CD4-positive, alpha-beta T cell treated with Interleukin-1 beta for 1 hour (primary cell): Measurements from ENCODE around the gene TMEM135.

ENCODE experiments used
- DNase-seq, 2 donors: peaks; one replicate each; pipeline ENCODE4 v3.0.0-alpha.2; 2020 to 2022

TMEM135 gene

DNA sequence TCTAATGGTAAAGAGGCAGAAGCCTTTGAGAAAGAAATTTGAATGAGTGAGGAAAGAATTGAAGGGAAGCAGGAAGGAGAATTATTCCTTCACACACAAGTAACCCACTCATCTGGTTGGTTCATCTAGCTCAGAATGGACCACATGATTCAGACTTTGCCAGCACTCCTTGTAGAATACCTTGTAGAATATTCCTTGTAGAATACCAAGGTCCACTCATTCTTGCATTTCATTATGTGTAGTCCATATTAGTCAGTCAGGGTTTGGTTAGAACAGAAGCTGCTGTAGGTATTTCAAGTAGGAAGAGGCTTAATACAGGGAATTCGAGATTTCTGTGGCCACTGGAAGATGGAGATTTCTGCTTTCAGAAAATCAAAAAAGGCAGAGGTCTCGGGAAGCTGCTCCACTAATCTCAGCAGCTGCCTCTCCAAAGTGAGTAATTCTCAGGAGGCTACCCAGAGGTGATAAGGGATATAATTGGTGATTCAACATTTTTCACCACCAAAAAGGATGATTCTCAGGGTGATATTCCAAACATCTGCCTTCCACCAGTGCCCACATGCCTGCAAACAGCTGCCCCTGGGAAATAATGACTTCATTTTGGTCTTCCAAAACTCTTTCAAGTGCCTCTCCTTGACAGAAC is 329.1 kb downstream of the TMEM135 start:
- no peak for DNase-seq

DNA sequence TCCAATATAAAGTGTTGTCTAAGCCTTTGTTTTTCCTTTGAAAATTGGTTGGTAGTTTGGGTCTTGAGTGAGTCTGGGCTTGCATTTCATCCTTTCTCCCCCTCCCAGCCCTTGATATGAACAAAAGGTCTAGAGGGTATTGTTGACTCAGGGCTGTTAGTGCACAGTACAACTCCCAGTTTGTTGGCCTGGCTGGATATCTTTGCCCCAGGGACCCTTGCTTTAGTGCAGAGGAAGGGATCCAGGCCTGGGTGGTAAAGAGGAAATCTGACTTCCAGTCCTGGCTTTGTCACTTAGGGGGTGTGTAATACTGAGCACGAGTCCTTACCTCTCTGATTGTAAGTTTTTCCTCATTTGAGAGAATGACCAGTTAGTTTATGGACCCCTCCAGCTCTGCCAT is 330.4 kb downstream of the TMEM135 start:
- no peak for DNase-seq

DNA sequence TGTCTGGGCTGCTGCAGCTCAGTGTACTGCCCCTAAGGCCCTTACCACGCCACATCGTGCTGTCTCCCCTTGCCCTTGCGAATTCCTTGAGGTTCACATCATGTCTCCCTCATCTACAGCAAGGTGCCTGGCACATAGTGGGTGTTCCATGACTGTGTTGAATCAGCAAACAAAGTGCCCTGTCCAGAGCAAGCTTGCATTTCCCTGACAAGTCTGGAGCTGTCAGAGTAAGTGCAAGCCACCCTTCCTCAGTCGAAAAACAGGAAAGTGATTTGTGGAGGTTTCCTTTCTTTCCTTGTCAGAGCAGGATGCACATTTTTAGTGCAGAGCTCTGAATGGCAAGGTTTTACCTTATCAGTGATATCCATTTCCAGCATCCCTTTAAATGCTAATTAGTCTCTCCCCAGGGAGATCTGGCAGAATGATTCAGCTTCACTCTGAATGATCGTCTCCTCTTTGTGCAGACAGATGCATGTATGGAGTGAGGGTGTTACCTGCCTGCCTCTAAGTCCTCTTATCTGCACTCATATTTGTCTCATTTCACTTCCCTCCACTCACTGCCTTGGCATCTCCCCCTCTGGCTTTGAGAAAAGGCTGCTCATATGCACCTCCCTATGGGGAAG is 331.2 kb downstream of the TMEM135 start:
- no peak for DNase-seq

DNA sequence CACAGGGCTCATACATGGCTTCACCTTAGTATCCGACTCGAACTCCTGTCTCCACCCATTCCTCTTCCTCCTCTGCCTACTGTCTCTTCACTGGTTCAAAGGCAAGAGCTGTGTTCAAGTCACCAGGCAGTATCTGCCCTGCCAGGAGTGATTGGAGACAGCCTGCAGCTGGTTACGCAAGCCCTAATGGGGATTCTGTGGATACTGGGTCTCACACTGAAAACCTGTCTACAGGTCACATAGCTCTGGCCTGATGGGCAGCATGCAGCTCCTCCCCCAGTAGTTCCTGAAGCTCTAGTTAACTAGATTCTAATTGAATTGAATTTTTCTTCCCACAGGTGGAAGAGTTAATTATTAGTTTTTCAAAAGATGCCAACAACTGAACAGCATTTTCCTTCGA is 332.2 kb downstream of the TMEM135 start:
- no peak for DNase-seq

DNA sequence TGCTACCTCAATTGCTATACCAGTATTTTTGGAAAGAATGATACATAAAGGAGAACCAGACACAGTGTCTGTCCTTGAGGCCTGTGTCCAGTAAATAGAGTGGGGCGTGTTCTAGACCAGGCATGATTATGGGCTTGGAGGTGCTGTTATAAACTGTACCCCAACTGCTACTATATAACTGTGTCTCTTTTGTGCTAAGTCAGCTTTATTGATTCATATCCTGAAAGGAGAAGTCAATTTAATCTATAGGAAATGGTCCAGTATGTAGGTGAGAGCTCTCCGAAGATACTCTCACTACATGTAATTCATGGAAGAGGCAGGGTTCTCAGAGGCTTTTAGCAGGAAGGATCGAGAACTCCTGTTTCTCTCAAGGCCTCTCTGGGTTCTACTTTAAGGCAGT is 334.3 kb downstream of the TMEM135 start:
- no peak for DNase-seq
